Stimulated activated naive B cell treated with anti-CD40 and anti-IgM and Interleukin-4, amounts not matched to agents 10 μg/mL and 1 μg/mL and 100 μg/mL, for 72 hours (primary cell): Measurements from ENCODE around the gene SP7.
A peak's percentile ranks its signal among the peaks of the same experiment; 100 is the strongest.
"Not testable (repeated sequence)": the region's sequence is repeated elsewhere in the genome, so short reads cannot be mapped to it uniquely, and the experiment has no call there.

ENCODE experiments used
- ATAC-seq, 2 donors: fragments of 150-1000 bp; cut with Tn5 transposase; replicated peaks; 2 replicates each; pipeline ENCODE4 v1.10.0; 2021; ENCODE audit warnings: moderate library complexity in 1 of 2
- DNase-seq: peaks from one replicate; pipeline ENCODE4 v3.0.0; 2021
- H3K27ac Mint-ChIP-seq: one replicate; pipeline ENCODE4 v1.8.0; 2022; ENCODE audit warnings: mild to moderate bottlenecking, mixed read lengths
- H3K27me3 Mint-ChIP-seq, 2 donors: one replicate each; pipeline ENCODE4 v1.8.0; 2022; ENCODE audit warnings: mixed read lengths in 2 of 2
- H3K36me3 Mint-ChIP-seq, 2 donors: one replicate each; pipeline ENCODE4 v1.8.0; 2022; ENCODE audit warnings: mixed read lengths in 2 of 2, mild to moderate bottlenecking in 1 of 2
- H3K4me1 Mint-ChIP-seq, 2 donors: one replicate each; pipeline ENCODE4 v1.8.0; 2022; ENCODE audit warnings: mixed read lengths in 2 of 2, mild to moderate bottlenecking in 1 of 2
- H3K4me3 Mint-ChIP-seq, 2 donors: one replicate each; pipeline ENCODE4 v1.8.0; 2022; ENCODE audit warnings: mild to moderate bottlenecking in 2 of 2, mixed read lengths in 2 of 2, moderate library complexity in 1 of 2
- H3K9me3 Mint-ChIP-seq, 2 donors: one replicate each; pipeline ENCODE4 v1.8.0; 2022; ENCODE audit warnings: mixed read lengths in 2 of 2, mild to moderate bottlenecking in 1 of 2

The SP7 gene

DNA sequence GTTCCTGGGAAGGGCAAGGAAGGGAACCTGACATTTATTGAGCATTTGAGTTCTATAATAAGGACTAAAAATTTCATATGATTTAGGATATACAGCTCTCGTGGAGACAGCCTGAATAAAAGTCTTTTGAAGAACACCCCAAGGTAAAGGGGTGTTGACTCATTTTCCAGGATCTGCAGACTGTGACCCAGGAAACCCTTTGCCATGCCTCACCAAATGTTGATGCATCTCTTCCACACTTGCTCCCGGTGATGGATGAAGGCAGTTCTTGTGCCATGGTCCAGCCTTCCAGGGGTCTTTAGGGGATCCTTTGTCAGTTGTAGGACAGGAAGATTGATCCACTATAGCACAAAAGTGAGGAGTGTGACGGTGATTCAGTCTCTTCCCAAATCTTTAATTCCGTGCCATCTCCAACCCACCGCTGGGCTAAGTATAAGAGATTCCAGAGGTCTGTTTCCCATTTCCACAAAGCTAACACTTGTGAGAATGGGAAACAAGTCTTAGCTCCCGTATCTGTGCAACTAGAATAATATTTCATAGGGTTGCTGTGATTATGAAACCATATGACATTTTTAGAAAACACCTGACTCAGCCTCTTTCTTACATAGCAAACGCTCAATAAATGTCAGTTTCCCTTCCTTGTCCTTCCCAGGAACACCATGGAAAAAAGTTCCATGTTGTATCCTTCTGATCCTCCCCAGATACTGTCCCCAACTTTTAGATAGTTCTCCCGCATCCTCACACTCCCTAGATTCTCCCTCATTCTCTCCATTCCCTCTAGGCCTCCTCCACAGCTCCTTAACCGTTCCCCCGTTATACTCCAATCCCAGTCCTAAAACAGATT is 15.6 kb downstream of the SP7 start:
- Mint-ChIP-seq H3K27me3 (no peaks in the 10 kb centered on the region), H3K36me3 (peaks cover 18 to 25% of the 10 kb centered on the region in 2 donors), H3K9me3 (no peaks in the 10 kb centered on the region), H3K27ac (peak overlapping the region; percentile 96), H3K4me1 (peaks cover 21 to 38% of the 10 kb centered on the region in 2 donors), H3K4me3 (peak overlapping the region; percentile 88 to 97)
- DNase-seq (no peak), ATAC-seq (no peak)

GRCh38 chr12:53313996-53314395 is 22.2 kb downstream of the SP7 start:
- peaks cover 34 to 44% of the 10 kb centered on the region in 2 donors for H3K36me3 Mint-ChIP-seq
- peak overlapping the region; percentile 56 for H3K27ac Mint-ChIP-seq
- no peaks in the 10 kb centered on the region for H3K27me3 Mint-ChIP-seq

GRCh38 chr12:53308276-53308675 is 27.9 kb downstream of the SP7 start:
- H3K27me3 Mint-ChIP-seq, result no peaks in the 10 kb centered on the region
- H3K9me3 Mint-ChIP-seq, result no peaks in the 10 kb centered on the region
- peaks cover 3 to 5% of the 10 kb centered on the region in 2 donors for H3K4me1 Mint-ChIP-seq
- DNase-seq, result no peak
- H3K4me3 Mint-ChIP-seq, result no peak overlapping the region
- peak overlapping the region; percentile 73 for H3K27ac Mint-ChIP-seq
- peaks cover 31 to 45% of the 10 kb centered on the region in 2 donors for H3K36me3 Mint-ChIP-seq
- ATAC-seq, result no peak

More at GRCh38 chr12:53313996-53314395, 22.2 kb downstream of the SP7 start:
- Mint-ChIP-seq H3K9me3 (no peaks in the 10 kb centered on the region), H3K4me1 (peaks cover 17 to 24% of the 10 kb centered on the region in 2 donors), H3K4me3 (peak overlapping the region; percentile 30 to 69)
- DNase-seq, result peak; percentile 38
- peak; percentile 96 for ATAC-seq

- Mint-ChIP-seq H3K27ac (peak overlapping the region; percentile 2), H3K9me3 (no peaks in the 10 kb centered on the region), H3K36me3 (peaks cover 38 to 57% of the 10 kb centered on the region in 2 donors), H3K4me3 (no peak overlapping the region), H3K4me1 (peaks cover 16 to 17% of the 10 kb centered on the region in 2 donors), H3K27me3 (no peaks in the 10 kb centered on the region)
- ATAC-seq, result no peak
- DNase-seq, result no peak
These were observed 29.3 kb downstream of the SP7 start for GRCh38 chr12:53306826-53307225.

- Mint-ChIP-seq H3K4me3 (peak overlapping the region; percentile 17 to 31), H3K27ac (peak overlapping the region; percentile 27), H3K27me3 (no peaks in the 10 kb centered on the region), H3K4me1 (peaks cover 38 to 52% of the 10 kb centered on the region in 2 donors), H3K36me3 (peaks cover 54 to 75% of the 10 kb centered on the region in 2 donors), H3K9me3 (no peaks in the 10 kb centered on the region)
- no peak for ATAC-seq
- DNase-seq, result no peak
These were observed 33.3 kb downstream of the SP7 start for GRCh38 chr12:53302903-53303302.

- Mint-ChIP-seq H3K27ac (peak overlapping the region; percentile 99), H3K4me3 (peak overlapping the region; percentile 88 to 93), H3K27me3 (no peaks in the 10 kb centered on the region), H3K36me3 (peaks cover 44 to 77% of the 10 kb centered on the region in 2 donors), H3K4me1 (peaks cover 47 to 71% of the 10 kb centered on the region in 2 donors), H3K9me3 (no peaks in the 10 kb centered on the region)
- DNase-seq, result no peak
- no peak for ATAC-seq
These were observed 36.0 kb downstream of the SP7 start for GRCh38 chr12:53300187-53300586.

DNA sequence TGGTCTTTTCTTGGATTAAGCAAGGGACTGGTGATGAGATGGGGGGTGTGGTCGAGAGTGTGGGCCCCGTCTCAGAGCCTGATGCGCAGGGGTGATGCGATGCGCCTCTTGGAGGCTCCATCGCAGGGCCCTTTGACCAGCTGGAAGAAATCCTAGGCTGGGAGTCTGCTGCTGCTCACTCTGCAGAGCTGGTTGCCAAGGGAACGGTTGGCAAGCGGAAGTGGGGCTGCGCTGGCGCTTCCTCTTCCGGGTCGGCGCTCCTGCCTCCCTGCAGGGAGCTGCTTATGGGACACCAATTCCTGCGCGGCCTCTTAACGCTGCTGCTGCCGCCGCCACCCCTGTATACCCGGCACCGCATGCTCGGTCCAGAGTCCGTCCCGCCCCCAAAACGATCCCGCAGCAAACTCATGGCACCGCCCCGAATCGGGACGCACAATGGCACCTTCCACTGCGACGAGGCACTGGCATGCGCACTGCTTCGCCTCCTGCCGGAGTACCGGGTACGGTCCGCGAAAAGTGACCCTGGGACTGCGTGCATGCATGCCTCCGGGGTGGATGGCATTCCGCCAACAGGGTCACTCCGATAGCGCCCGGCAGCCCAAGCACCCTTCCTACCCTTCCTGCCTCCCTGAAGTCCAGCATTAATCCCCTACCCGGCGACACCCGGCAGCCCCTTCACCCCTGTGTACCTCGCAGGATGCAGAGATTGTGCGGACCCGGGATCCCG is 36.5 kb downstream of the SP7 start, which contains the start of gene MYG1:
TSS of gene MYG1 (plus strand) at position 242 of the 727 bp plus-strand sequence. CDS start at position 285, 43 bp downstream.
- ATAC-seq, result peak; percentile 79 to 81
- H3K36me3 Mint-ChIP-seq, result peaks cover 44 to 78% of the 10 kb centered on the region in 2 donors
- H3K9me3 Mint-ChIP-seq, result no peaks in the 10 kb centered on the region
- H3K27me3 Mint-ChIP-seq, result no peaks in the 10 kb centered on the region
- peaks cover 47 to 71% of the 10 kb centered on the region in 2 donors for H3K4me1 Mint-ChIP-seq
- H3K4me3 Mint-ChIP-seq, result peak within 1 kb of the TSS; percentile 88 to 93
- H3K27ac Mint-ChIP-seq, result peak within 1 kb of the TSS; percentile 99
- DNase-seq, result peak; percentile 80

GRCh38 chr12:53299101-53299453 is 37.1 kb downstream of the SP7 start:
- DNase-seq (peak; percentile 63), ATAC-seq (peak; percentile 68 to 70)
- peak overlapping the region; percentile 88 to 93 for H3K4me3 Mint-ChIP-seq
- peaks cover 47 to 71% of the 10 kb centered on the region in 2 donors for H3K4me1 Mint-ChIP-seq
- H3K36me3 Mint-ChIP-seq, result peaks cover 44 to 81% of the 10 kb centered on the region in 2 donors
- no peaks in the 10 kb centered on the region for H3K9me3 Mint-ChIP-seq
- H3K27me3 Mint-ChIP-seq, result no peaks in the 10 kb centered on the region
- H3K27ac Mint-ChIP-seq, result peak overlapping the region; percentile 99

DNA sequence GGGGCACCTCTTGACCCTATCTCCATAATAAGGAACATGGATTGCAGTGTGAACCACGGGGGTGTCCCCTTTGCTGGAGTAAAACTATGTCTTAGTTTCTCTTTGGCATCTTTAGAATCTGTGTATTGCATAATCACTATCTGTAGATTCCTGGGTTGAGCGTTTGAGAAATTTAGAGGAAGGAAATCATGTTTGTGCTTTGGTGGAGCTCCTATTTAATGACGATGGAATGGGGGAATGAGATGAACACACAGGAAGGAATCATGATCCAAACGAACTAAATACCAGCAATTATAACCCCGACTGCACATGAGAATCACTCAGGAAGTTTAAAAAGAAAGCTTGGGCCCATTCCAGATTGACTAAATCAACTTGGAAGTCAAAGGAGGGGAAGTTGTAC is 38.0 kb downstream of the SP7 start:
- no peak for ATAC-seq
- Mint-ChIP-seq H3K36me3 (peaks cover 49 to 85% of the 10 kb centered on the region in 2 donors), H3K27me3 (no peaks in the 10 kb centered on the region), H3K4me1 (peaks cover 45 to 68% of the 10 kb centered on the region in 2 donors), H3K4me3 (peak overlapping the region; percentile 88 to 97), H3K9me3 (no peaks in the 10 kb centered on the region), H3K27ac (peak overlapping the region; percentile 86)
- DNase-seq, result no peak

DNA sequence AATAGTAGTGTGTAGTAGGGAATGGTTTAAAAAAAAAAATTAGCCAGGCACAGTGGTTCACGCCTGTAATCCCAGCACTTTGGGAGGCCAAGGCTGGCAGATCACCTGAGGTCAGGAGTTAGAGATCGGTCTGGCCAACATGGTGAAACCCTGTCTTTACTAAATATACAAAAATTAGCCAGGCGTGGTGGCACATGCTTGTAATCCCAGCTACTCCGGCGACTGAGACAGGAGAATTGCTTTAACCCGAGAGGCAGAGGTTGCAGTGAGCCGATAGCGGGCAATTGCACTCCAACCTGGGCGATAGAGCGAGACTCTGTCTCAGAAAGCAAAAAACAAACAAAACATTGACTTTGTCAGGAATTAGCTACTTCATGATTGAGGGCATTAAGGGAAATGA is 39.0 kb downstream of the SP7 start:
- Mint-ChIP-seq H3K27ac (peak overlapping the region; percentile 99), H3K4me3 (peak overlapping the region; percentile 88 to 97), H3K36me3 (peaks cover 47 to 84% of the 10 kb centered on the region in 2 donors), H3K4me1 (peaks cover 35 to 57% of the 10 kb centered on the region in 2 donors)
- not testable (repeated sequence) for H3K27me3 Mint-ChIP-seq, ATAC-seq, H3K9me3 Mint-ChIP-seq, DNase-seq

DNA sequence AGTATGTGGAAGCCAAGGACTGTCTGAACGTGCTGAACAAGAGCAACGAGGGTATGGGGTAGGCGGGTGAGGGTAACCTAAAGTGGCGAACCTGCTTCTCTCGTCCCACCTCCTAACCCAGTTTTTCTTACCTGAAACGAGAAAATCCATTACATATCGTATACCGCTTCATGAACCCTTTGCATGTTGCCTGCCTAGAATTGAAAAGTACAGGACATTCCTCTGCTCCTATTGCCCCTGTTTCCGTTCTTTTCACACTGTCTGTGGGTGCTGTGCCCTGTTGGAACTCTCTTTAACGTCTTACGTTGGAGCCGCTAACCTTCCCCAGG is 40.3 kb downstream of the SP7 start:
- Mint-ChIP-seq H3K36me3 (peaks cover 46 to 84% of the 10 kb centered on the region in 2 donors), H3K27ac (peak overlapping the region; percentile 99), H3K27me3 (no peaks in the 10 kb centered on the region), H3K4me3 (peak overlapping the region; percentile 88 to 97), H3K4me1 (peaks cover 29 to 44% of the 10 kb centered on the region in 2 donors), H3K9me3 (no peaks in the 10 kb centered on the region)
- no peak for ATAC-seq
- no peak for DNase-seq

DNA sequence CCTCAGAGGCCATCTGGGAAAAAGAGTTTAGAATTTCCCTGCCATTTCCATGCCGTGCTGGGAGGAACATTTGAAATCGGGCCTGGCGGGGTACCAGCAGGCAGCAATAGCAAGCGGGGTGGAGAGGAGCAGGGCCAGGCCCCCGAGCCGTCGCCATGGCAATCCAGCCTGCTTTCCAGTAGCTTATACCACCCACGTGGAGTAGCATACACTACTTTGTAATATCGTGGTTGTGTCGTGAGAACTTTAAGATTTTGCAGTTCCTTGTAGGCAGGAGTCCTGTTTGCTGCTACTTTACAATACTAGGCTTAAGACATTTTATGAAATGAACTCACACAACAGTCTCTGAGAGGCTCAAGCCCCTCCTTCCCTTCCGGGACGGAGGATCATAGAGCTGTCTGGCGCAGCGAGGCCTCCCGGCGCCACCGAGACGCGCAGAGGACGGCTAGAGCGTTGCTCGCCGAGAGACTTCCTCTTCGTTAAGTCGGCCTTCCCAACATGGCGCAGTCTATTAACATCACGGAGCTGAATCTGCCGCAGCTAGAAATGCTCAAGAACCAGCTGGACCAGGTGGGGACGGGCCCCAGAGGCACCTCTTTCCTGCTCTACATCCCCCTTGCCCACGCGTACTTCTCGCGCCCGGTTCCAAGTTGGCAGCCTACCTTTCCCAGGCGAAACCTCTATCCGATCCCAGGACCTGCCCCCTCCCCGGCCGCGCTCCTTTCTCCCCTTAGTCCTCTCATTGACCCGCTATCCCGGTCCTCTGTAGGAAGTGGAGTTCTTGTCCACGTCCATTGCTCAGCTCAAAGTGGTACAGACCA is 40.9 kb downstream of the SP7 start, which contains the start of gene PFDN5:
TSS of gene PFDN5 (plus strand) at position 473 of the 821 bp plus-strand sequence. CDS start at position 499, 26 bp downstream.
- H3K27ac Mint-ChIP-seq, result peak within 1 kb of the TSS; percentile 99
- ATAC-seq (peak; percentile 85 to 88), DNase-seq (peak; percentile 89)
- H3K4me3 Mint-ChIP-seq, result peak within 1 kb of the TSS; percentile 88 to 97
- H3K27me3 Mint-ChIP-seq, result no peaks in the 10 kb centered on the region
- peaks cover 23 to 39% of the 10 kb centered on the region in 2 donors for H3K4me1 Mint-ChIP-seq
- no peaks in the 10 kb centered on the region for H3K9me3 Mint-ChIP-seq
- peaks cover 40 to 79% of the 10 kb centered on the region in 2 donors for H3K36me3 Mint-ChIP-seq

DNA sequence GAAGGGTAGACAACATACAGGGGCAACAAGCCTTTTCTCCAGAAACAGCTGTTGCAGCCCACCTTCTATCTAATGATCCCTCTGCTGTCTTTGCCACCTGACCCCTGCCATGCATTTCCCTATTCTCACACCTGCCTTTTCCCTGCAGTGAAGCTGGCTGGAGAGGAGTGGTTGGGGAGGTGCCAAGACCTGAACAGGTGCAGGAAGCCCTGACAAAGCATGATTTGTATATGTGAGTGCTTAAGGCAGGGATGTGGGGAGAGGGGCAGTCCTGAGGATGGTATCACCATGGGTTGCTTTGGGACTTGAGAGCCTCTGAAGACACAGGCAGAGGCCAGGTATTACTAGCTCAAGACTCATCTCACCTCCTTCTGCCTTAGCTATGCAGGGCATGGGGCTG is 43.7 kb downstream of the SP7 start:
- Mint-ChIP-seq H3K27ac (no peak overlapping the region), H3K9me3 (no peaks in the 10 kb centered on the region), H3K36me3 (peaks cover 41 to 74% of the 10 kb centered on the region in 2 donors), H3K4me3 (no peak overlapping the region), H3K27me3 (no peaks in the 10 kb centered on the region), H3K4me1 (peaks cover 12 to 22% of the 10 kb centered on the region in 2 donors)
- ATAC-seq, result no peak
- DNase-seq, result no peak

- no peaks in the 10 kb centered on the region for H3K9me3 Mint-ChIP-seq
- peaks cover 6 to 12% of the 10 kb centered on the region in 2 donors for H3K4me1 Mint-ChIP-seq
- DNase-seq, result no peak
- peaks cover 41 to 66% of the 10 kb centered on the region in 2 donors for H3K36me3 Mint-ChIP-seq
- H3K4me3 Mint-ChIP-seq, result no peak overlapping the region
- no peaks in the 10 kb centered on the region for H3K27me3 Mint-ChIP-seq
- H3K27ac Mint-ChIP-seq, result no peak overlapping the region
- no peak for ATAC-seq
These were observed 45.5 kb downstream of the SP7 start for GRCh38 chr12:53290661-53291060.
